Stomach smooth muscle (tissue), 2 donors: ENCODE results near the gene SHANK1.
"Not testable (repeated sequence)": the region's sequence is repeated elsewhere in the genome, so short reads cannot be mapped to it uniquely, and the experiment has no call there.

Source experiments
- H3K27ac ChIP-seq: one replicate; pipeline ENCODE4 v1.7.0; 2013; ENCODE audit warnings: mild to moderate bottlenecking, low read length, inconsistent platforms
- H3K27me3 ChIP-seq, 2 donors: one replicate each; pipeline ENCODE4 v1.7.0; 2013; ENCODE audit warnings: low read length in 2 of 2; ENCODE audit not compliant: insufficient read depth in 2 of 2, control insufficient read depth in 1 of 2
- H3K36me3 ChIP-seq, 2 donors: one replicate each; pipeline ENCODE4 v1.7.0; 2013; ENCODE audit warnings: low read length in 2 of 2; ENCODE audit not compliant: control insufficient read depth in 2 of 2, insufficient read depth in 2 of 2
- H3K4me1 ChIP-seq: one replicate; pipeline ENCODE4 v1.7.0; 2013; ENCODE audit warnings: low read length; ENCODE audit not compliant: control insufficient read depth, insufficient read depth
- H3K4me3 ChIP-seq, 2 donors: one replicate each; pipeline ENCODE4 v1.7.0; 2013; ENCODE audit warnings: low read length in 2 of 2
- H3K9ac ChIP-seq, 2 donors: one replicate each; pipeline ENCODE4 v1.7.0; 2013; ENCODE audit warnings: low read length in 2 of 2, mild to moderate bottlenecking in 1 of 2
- H3K9me3 ChIP-seq, 2 donors: one replicate each; pipeline ENCODE4 v1.7.0; 2013; ENCODE audit warnings: low read length in 2 of 2; ENCODE audit not compliant: control insufficient read depth in 2 of 2
- donor health status: healthy.
- donor health status: Pancreatic carcinoma.

The SHANK1 gene

DNA sequence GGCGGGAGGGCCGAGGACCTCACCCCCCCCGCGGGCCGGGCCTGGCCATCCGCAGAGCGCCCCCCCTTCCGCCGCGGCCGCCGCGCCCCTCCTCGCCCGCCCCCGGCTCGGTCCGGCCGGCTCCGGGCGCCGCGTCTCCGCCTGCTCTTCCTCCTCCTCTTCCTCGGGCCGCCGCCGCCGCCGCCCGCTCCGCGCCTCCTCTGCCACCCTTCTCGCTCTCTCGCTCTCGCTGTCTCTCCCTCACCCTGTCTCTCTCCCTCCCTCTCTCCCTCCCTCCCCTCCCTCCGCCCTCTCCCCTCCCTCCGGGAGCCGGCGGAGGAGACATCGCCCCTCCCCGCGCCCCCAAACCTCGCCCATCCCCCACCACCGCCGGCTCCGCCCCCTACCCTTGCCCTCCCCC is at the start of gene SHANK1:
Gene SHANK1, minus strand, starts transcription at position 237 of the 400 bp plus-strand sequence. CDS start 2,883 bp downstream, outside the sequence.
- H3K36me3 ChIP-seq: no peaks in the 10 kb centered on the region
- H3K4me1 ChIP-seq: peaks cover 18% of the 10 kb centered on the region
- peak within 1 kb of the TSS in 1 of 2 donors; percentile 15 for H3K4me3 ChIP-seq
- H3K9me3 ChIP-seq: no peaks in the 10 kb centered on the region
- no peak within 1 kb of the TSS for H3K9ac ChIP-seq
- H3K27me3 ChIP-seq: peaks cover 43 to 45% of the 10 kb centered on the region in 2 donors
- H3K27ac ChIP-seq: no peak within 1 kb of the TSS

- no peak overlapping the region for H3K9ac ChIP-seq
- H3K27ac ChIP-seq: no peak overlapping the region
- H3K36me3 ChIP-seq: no peaks in the 10 kb centered on the region
- H3K4me1 ChIP-seq: no peaks in the 10 kb centered on the region
- H3K4me3 ChIP-seq: no peak overlapping the region
- H3K9me3 ChIP-seq: peaks cover 3 to 5% of the 10 kb centered on the region in 2 donors
- peaks cover 0 to 12% of the 10 kb centered on the region in 2 donors for H3K27me3 ChIP-seq
These were observed 48.7 kb upstream of the SHANK1 start for GRCh38 chr19:50768277-50768676.

- H3K27me3 ChIP-seq: not testable (repeated sequence)
These were observed 47.7 kb upstream of the SHANK1 start for GRCh38 chr19:50767263-50767662.

GRCh38 chr19:50766746-50767145 is 47.1 kb upstream of the SHANK1 start:
- not testable (repeated sequence) for H3K27me3 ChIP-seq, H3K4me1 ChIP-seq, H3K4me3 ChIP-seq, H3K27ac ChIP-seq, H3K9me3 ChIP-seq, H3K9ac ChIP-seq, H3K36me3 ChIP-seq

More at GRCh38 chr19:50767263-50767662, 47.7 kb upstream of the SHANK1 start:
- not testable (repeated sequence) for H3K4me3 ChIP-seq, H3K27ac ChIP-seq, H3K36me3 ChIP-seq, H3K9me3 ChIP-seq, H3K9ac ChIP-seq, H3K4me1 ChIP-seq

- H3K27me3 ChIP-seq: peaks cover 0 to 3% of the 10 kb centered on the region in 2 donors
- no peak overlapping the region for H3K9ac ChIP-seq
- H3K4me3 ChIP-seq: no peak overlapping the region
- H3K36me3 ChIP-seq: no peaks in the 10 kb centered on the region
- no peaks in the 10 kb centered on the region for H3K4me1 ChIP-seq
- H3K27ac ChIP-seq: no peak overlapping the region
- H3K9me3 ChIP-seq: no peaks in the 10 kb centered on the region
These were observed 44.8 kb upstream of the SHANK1 start for GRCh38 chr19:50764409-50764808.

- H3K27me3 ChIP-seq, H3K4me3 ChIP-seq, H3K9ac ChIP-seq, H3K36me3 ChIP-seq, H3K27ac ChIP-seq, H3K4me1 ChIP-seq, H3K9me3 ChIP-seq: not testable (repeated sequence)
These were observed 43.9 kb upstream of the SHANK1 start for GRCh38 chr19:50763521-50763920.

- H3K9me3 ChIP-seq: not testable (repeated sequence)
These were observed 41.9 kb upstream of the SHANK1 start for GRCh38 chr19:50761501-50761900.

DNA sequence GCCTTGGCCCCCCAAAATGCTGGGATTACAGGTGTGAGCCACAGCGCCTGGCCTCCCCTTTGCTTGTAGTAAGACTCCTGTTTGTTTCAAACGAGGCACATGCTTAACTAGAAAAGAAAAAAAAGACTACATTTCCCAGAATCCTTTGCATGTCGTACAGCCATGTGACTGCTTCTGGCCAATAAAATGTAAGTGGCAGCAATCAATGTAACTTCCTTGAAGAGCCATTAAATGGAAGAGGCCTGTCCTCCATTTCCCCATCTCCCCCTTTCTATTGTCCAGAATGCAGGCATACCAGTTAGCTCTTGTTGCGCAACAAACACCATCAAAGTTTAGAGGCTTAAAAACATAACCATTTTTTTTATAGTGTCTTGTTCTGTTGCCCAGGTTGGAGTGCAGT is 40.3 kb upstream of the SHANK1 start:
- H3K36me3 ChIP-seq: no peaks in the 10 kb centered on the region
- H3K27ac ChIP-seq: no peak overlapping the region
- H3K4me3 ChIP-seq: no peak overlapping the region
- no peak overlapping the region for H3K9ac ChIP-seq
- no peaks in the 10 kb centered on the region for H3K4me1 ChIP-seq
- H3K9me3 ChIP-seq: no peaks in the 10 kb centered on the region
- peaks cover 0 to 3% of the 10 kb centered on the region in 2 donors for H3K27me3 ChIP-seq

More at GRCh38 chr19:50761501-50761900, 41.9 kb upstream of the SHANK1 start:
- not testable (repeated sequence) for H3K27ac ChIP-seq, H3K4me3 ChIP-seq, H3K36me3 ChIP-seq, H3K4me1 ChIP-seq, H3K9ac ChIP-seq, H3K27me3 ChIP-seq

DNA sequence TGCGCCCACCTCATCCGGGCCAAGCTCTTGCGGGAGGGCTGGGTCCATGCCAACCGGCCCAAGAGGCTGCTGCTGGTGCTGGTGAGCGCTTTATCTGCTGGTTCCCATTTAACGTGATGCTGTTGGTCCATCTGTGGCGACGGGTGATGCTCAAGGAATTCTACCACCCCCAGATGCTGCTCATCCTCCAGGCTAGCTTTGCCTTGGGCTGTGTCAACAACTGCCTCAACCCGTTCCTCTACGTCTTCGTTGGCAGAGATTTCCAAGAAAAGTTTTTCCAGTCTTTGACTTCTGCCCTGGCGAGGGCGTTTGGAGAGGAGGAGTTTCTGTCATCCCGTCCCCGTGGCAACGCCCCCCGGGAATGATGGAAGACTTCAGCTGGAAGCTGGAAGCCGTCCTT is 39.5 kb upstream of the SHANK1 start:
- H3K4me3 ChIP-seq, H3K9me3 ChIP-seq, H3K4me1 ChIP-seq, H3K9ac ChIP-seq, H3K36me3 ChIP-seq, H3K27me3 ChIP-seq, H3K27ac ChIP-seq: not testable (repeated sequence)

DNA sequence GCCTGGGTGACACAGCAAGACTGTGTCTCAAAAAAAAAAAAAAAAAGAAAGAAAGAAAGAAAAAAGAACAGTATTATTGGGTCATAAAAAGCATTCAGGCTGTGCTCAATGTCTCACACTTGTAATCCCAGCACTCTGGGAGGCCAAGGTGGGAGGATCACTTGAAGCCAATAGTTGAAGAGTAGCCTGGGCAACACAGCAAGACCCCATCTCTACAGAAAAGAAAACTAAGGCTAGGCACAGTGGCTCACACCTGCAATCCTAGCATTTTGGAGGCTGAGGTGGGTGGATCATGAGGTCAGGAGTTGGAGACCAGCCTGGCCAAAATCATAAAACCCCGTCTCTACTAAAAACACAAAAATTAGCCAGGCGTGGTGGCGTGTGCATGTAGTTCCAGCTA is 38.0 kb upstream of the SHANK1 start:
- H3K4me1 ChIP-seq, H3K9me3 ChIP-seq, H3K27ac ChIP-seq, H3K4me3 ChIP-seq, H3K27me3 ChIP-seq, H3K9ac ChIP-seq, H3K36me3 ChIP-seq: not testable (repeated sequence)

DNA sequence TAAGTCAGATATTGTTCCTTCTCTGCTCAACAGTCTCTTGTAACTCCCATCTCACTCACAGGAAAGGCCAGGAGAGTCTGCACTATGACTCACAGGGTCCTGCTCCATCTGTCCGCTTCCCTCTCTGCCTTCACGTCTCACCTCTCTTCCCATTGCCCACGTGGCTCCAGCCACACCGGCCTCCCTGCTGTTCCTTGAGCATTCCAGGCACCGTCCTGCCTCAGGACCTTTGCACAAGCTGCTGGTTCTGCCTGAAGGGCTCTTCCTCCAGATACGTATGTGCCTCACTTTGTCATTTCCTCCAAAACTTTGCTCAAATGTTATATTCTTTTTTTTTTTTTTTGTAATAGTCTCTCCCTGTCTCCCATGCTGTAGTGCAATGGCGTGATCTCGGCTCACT is 36.6 kb upstream of the SHANK1 start:
- not testable (repeated sequence) for H3K9me3 ChIP-seq, H3K4me3 ChIP-seq, H3K27me3 ChIP-seq, H3K4me1 ChIP-seq, H3K27ac ChIP-seq, H3K9ac ChIP-seq, H3K36me3 ChIP-seq
